ENCODE data around the gene DLG2.

- TF ChIP-seq EP300 (IDR thresholded peaks at IDR 0.05), result no peak
- TF ChIP-seq POLR2AphosphoS5 (IDR thresholded peaks at IDR 0.05), result no peak
Measured at GRCh38 chr11:84947970-84948580, 679.1 kb downstream of the DLG2 start.

All from sigmoid colon (tissue), 4 donors.